GM18511 (cell line): ENCODE measurements around the gene BRD8.
"Not testable (repeated sequence)": the region's sequence is repeated elsewhere in the genome, so short reads cannot be mapped to it uniquely, and the experiment has no call there.

Source experiments
- ATAC-seq: cut with Tn5 transposase; IDR thresholded peaks from one replicate; pipeline ENCODE4 v1.9.1; 2021; ENCODE audit warnings: mild to moderate bottlenecking, moderate library complexity; ENCODE audit not compliant: unreplicated experiment

Gene BRD8

DNA sequence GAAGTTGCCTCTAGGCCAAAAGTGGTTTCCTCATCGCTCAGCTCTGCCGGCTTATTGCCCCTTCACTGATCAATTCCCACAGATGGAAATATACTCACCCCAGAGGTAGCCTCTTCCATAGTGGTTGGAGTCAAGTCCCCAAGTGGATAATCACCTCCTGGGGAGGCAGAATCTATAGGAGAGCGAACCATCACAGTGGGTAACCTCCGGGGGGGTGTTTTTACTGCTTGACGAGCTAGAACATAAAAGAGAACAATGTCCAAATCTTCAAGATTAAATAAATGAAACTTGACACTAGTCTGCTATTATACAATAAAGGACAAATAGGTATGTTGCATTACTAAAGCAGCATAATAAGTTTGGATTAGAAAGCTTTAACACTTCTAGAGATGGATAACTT, 9.3 kb downstream of the BRD8 start:
- no peak for ATAC-seq

DNA sequence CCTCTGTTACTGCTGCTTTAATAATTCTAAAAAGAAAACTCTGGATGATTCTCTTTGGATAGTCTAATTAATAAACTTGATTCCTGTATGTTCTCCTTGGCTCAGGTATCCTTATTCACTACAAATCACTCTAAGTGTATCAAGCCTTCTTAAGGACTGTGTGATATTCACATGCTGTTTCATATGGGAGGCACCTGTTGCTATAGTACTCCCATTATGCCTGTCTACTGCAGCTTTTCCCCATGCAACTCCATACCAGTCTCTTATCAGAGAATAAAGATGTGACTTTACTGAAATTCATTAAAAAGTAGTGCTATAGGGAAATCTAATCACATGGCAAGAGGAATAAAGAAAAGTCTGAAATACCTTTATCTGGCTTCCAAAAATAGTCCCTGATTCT, 14.7 kb downstream of the BRD8 start:
- no peak for ATAC-seq

DNA sequence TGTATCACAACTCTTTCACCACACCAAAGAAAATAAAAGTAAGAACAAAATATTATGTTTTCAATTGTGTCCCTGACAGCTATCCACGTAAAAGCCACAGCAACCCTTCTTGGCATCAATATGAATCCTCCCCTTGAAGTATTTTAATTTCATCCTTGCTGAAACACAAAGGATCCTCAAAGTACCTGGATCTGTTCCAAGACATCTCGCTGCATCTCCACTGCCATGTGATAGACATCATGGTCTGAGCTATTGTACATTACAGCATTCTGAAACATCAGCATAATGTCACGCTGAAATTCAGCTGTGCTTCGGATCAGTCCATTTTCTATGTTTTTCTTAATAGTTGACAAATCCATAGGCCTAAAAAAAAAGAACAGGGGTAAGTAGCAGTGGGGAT, 17.7 kb downstream of the BRD8 start:
- no peak for ATAC-seq

DNA sequence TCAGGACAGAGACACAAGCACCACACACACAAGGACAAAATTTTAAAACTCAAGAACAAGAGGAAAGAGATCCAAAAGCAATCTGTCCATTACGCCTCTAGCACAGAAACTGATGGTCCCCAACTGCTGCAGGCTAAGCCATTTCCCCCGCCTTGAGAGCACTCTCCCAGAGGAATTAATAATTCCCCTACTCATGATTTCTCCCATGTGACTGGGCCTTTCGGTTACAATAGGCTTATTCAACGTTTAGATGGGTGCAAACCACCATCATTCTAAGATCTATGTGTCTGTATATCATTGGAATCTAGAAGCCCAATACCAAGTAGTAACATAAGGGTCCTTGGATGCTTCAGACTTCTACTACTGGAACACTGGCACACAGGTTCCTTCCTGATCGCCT, 18.8 kb downstream of the BRD8 start:
- ATAC-seq, result no peak

DNA sequence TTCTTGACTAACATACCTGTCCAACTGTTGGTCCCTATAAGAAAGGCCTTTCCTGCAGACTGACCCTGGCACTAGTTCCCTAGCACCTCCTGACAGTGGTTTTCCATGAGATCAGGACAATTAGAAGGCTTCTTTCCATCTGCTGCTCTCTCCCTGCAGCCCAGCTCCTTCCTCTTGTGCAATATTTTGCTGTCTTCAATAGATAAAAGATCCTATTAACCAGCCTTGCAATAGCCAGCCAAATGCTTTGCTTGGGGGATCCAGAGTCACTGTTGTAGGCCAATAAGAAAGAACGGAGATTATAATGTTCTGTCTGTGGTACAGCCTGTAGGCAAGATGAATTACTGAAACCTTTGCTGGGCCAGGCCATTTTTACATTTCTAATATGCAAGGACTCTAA, 20.8 kb downstream of the BRD8 start:
- ATAC-seq, result no peak

DNA sequence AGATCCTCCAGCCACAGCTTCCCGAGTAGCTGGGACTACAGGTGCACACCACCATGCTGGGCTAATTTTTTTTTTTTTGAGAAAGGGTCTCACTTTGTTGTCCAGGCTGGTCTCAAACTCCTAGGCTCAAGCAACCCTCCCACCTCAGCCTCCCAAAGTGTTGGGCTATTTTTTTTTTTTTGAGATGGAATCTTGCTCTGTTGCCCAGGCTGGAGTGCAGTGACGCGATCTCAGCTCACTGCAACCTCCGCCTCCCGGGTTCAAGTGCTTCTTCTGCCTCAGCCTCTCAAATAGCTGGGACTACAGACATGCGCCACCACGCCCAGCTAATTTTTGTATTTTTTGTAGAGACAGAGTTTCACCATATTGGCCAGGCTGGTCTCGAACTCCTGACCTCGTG, 22.5 kb downstream of the BRD8 start:
- ATAC-seq, result not testable (repeated sequence)

DNA sequence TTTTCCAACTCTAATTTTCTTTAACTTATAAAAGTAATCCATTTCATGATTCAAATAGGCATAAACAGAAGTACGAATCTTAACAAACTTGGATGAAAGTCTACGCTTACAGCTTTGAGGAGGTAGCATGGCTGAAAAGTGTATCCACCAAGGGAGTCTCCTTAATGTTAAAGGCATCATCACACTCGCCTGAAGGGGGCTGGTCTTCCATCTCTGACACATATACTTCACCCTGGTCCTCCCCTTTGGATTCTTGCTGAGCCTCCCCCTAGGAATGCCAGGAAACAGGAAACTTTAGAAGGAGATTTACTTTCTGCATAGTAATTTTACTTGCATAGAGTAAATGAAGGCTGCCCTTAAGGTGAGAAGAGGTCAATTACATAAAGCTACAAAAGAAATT, 28.9 kb downstream of the BRD8 start:
- ATAC-seq, result no peak

DNA sequence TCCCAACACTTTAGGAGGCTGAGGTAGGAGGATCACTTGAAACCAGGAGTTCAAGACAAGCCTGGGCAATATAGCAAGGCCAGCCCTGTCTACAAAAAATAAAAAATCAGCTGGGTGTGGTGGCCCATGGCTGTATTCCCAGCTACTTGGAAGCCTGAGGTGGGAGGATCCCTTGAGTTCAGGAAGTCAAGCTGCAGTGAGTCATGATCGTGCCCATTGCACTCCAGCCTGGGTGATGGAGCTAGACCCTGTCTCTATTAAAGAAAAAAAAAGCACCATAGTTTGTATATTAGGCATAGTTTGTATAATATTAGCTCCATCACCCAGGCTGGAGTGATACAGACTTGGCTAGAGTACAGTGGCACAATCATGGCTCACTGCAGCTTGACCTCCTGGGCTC, 29.6 kb downstream of the BRD8 start:
- no peak for ATAC-seq

DNA sequence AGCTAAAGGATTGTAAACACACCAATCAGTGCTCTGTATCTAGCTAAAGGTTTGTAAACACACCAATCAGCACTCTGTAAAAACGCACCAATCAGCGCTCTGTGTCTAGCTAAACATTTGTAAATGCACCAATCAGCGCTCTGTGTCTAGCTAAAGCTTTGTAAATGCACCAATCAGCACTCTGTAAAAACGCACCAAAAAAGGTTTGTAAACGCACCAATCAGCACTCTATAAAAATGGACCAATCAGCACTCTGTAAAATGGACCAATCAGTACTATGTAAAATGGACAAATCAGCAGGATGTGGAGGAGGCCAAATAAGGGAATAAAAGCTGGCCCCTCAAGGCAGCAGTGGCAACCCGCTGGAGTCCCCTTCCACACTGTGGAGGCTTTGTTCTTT, 34.9 kb downstream of the BRD8 start:
- ATAC-seq, result not testable (repeated sequence)

DNA sequence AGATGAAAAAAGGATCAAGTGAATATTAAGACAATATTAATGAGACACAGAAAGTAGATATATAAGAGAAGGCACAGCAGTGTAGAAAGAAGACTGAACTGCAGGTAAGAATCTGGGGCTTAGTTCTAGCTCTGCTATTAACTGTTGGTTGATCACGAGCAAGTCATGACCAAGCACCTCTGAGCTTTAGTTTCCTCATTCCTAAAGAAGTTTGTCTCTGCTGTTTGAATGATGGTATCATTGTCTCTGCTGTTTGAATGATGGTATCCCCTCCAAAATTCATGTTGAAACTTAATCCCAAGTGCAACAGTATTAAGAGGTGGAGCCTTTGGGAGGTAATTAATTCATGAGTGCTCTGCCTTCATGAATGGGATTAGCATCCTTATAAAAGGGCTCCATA, 36.7 kb downstream of the BRD8 start:
- no peak for ATAC-seq

DNA sequence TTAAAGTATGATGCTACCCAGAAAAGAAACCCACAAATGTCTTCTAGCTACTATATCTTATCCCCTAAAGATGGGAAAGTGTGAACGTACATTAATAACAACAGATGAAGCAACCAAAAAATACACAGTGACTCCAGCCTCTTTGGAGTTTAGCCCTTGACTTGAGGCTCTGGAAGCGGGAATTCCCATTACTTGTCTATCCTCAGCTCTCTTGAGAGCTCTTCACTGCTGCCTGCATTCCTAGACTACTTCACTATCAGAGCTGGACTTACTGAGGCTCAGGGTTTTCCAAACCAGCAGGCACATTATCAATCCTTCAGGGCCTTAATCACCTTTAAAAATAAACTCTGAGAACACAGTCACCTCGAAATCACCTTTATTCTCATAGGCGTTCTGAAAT, 38.2 kb downstream of the BRD8 start:
- ATAC-seq, result no peak

DNA sequence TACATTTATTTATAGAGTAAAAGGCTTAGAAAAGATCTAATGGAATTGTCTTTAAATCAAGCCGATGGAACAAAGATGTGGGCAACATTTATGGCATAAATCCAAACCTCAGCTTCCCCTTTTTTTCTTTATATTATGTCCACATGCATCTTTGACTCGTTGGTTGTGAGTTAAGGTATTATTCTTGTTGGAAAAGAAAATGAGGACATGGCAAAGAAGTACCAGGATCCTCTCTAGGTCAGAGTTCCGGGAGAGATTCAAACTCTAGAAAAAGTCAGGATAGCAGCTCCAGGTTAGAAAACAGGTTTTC, 38.7 kb downstream of the BRD8 start:
- ATAC-seq, result no peak

DNA sequence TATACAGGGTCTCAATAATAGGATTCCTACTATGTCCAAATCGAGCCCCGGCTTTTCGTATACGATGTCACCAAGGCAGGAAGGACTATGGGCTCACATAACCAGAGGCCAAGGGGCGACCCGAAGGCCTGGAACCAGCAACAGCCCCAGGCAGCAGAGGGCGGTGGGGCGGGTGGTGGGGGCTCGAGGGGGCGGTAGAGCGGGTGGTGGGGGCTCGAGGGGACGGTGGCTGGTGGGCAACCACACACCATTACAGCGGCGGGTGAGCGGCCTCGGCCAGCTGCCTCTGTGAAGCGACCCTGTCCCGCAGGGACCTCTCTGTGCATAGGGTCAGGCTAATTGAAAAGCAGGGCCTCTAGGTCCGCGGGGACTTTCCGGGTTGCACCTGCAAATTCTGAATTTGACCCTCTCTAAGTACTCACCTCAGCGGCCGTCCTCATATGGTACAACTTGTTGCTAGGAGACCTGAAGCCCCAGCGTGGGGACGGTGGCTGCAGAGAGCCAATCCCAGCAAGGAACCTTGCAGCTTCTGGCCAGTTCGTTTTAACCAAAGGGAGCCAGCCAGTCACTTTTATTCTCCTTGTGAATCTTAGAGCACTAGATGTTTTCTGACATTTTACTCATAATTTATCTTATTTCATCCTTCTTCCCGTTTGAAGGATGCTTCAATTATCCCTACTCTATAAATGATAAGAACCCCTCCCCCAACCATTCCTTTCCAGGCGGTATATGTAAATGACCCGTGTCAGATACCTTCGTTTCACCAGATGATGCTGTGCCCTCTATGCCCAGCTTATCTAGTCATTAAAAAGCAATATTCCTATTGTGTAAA, 39.3 kb downstream of the BRD8 start, which contains the start of gene NME5:
Gene NME5 (minus strand): TSS at position 480 of the 832 bp plus-strand sequence. CDS start 648 bp downstream, outside the sequence.
- no peak for ATAC-seq

DNA sequence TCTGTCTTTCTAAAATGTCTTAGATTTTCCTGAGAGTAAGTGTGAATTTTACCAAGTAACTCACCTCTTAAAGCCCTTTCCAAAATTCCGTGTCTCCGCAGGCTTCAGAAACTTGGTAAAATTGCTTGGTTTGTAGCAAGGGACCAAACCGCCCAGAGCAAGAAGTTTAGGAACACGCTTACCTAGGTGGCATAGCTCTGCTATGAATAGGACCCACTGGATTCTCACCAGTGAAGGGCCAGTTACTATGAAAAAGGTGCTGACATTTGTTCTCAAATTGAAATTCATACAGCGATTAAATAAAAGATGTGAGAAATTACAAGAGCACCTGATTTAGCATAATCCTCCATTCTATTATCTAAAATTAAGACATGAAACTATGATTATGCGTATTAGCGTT, 45.9 kb downstream of the BRD8 start:
- no peak for ATAC-seq

DNA sequence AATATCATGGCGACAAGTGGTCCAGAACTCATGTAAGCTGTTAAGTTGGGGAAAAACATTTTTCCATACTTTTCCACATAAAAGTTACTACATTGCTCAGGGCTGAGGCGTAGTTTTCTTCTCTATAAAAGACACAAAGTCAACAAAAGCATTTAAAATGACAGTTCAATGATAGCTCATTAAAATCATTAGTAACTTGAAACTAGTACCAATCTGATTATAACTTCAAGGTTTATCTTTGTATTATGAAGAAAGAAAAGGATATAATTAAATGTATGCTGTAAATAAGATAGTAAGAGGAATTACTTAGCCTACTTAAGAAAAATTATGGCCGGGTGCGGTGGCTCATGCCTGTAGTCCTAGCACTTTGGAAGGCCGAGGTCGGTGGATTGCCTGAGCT, 49.1 kb downstream of the BRD8 start:
- ATAC-seq, result no peak

DNA sequence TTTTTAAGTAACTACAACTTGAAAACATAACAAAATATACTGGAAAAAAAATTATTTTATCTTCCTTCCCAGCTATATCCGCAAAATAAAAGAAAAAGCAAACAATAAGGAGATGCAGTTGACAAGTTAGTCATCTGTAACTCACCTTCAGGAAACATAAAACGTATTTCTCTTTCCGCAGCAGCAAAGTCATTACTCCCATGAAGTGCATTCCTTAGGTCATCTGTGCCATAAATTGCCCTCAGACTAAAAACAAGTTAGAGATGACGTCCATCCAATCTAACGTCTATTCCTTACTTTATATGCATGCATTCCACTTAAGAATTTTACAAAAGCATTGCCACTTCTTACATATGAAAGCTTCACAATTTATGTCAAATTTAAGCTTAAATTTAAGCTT, 50.1 kb downstream of the BRD8 start:
- no peak for ATAC-seq

DNA sequence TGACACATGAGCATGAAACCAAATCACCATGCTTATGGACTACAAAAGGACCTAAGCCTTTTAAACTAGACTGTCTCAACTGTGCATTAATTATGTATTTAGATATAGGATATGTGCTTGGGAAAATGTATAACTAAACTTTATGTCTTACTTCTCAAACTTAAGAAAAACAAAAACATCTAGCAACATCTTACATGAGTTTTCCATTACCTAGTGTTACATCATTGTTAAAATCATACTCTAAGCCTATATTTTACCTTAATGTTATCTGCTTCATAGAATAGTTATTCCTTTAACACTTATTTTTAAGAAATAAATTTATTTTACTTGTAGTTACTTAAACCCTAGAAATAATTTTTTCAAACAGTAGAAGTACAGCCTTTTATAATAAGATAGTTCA, 63.2 kb downstream of the BRD8 start:
- ATAC-seq, result no peak

DNA sequence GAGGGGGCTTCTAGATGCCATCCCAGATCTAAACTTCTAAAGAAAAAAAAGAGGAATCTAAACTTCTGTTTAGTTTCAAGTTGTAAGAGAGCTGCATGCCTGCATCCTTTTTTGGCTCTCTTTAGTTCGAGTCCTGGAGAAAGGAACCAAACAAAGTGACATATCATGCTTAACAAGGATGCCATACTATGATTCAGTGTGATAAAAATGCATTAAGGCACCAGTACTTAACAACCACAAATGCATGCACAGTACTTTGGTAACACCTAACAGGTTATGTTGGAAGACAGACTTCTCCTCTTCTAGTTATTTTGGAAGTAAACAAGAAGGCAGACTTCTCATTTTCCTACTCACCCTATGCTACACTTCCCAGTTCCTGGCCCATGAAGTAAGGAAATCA, 66.5 kb downstream of the BRD8 start:
- no peak for ATAC-seq

DNA sequence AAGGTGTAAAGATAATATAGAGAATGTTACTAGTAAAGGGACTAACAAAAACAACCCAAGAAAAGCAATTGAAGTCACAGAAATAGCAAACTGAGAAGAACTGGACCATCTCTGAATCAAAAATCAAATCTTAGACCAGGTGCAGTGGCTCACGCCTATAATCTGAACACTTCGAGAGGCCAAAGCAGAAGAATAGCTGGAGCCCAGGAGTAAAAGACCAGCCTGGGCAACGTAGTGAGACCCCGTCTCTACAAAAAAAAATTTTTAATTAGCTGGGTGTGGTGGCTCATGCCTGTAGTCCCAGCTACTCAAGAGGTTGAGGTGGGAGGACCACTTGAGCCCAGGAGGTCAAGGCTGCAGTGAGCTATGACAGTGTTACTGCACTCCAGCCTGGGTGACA, 67.2 kb downstream of the BRD8 start:
- no peak for ATAC-seq

DNA sequence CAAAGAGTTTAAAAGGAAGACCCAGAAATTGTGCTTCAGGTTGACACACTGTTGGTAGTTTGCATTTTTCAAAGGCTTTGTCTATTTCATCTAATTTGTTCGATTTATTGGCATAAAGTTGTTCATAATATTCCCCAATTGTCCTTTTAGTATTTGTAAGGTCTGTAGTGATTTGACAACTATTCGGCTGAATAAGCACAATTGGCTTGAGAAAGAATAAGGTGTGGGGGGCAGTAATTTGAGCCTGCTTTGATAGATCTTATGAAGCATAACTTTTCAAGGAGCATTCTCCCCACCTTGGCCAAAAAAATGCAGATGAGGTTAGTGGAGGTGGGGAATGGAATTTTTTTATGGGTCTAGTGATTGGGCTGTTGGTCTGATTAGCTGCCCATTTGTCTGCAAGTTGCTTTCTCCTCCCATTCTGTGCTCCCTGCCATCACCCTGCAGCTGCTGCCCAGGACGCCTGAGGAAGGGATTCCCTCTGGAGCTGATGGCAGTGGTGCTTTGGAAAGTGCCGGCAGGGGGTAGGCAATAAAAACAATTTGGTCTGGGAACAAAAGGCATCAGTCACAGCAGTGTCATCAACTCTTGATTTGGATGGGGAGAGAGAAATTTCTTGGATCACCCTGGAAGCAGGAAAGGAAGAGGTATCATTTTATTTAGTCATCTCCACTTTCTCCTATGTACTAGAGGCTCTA, 68.0 kb downstream of the BRD8 start:
- no peak for ATAC-seq

DNA sequence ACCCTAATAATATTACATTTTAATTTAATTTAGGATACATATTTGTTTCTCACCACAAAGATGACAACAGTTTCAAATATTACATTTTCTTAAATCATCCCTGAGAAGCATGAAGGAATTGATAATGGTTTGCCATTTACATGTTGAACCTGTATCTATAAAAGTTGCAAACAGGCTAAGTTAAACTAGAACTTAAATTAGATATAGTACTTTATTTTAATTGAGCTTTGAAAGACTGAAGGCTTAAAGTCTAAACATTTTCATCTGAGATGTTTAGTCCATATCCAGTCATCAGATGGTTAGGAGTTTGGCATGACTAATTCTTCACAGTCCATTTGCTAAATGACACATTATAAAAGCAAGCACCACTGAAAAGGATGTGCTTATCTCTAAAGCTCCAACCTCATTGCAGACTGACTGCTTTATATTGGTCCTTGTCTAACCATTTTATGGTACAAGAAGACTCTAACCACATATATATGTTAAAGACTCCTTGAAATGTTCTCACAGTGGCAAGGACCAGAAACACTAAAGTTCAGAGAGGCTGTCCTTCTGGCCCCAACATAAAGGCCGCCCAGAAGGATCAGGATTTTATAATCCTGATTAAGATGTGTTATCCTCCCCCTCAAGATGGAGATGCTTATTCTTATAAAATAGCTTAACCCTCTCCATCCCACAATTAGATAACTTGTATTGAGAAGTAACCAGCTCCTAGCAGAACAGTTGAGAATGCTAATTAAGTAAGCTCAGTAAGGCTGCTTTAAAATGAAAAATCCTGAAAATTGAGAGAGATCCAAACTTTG, 68.8 kb downstream of the BRD8 start:
- no peak for ATAC-seq

DNA sequence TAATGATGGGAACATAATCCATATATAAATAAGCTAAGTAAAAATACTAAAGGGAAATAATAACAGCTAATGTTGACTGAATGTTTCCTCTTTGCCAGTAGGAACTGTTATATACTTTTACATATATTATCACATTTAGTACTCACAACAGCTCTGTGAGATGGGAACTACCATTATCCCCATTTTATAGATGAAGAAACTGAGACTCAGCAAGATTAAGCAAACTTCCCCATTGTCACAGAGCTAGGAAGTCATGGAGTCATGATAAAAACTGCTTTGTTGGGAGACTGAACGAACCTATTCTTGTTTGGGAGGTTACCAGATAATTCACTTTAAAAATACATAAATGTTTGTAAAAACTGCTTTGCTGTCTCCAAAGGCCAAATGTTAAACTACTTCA, 71.2 kb downstream of the BRD8 start:
- no peak for ATAC-seq
